ENCODE measurements around the gene SPAG16.
"Not testable (repeated sequence)": the region's sequence is repeated elsewhere in the genome, so short reads cannot be mapped to it uniquely, and the experiment has no call there.

SPAG16 gene

GRCh38 chr2:213274143-213274542 is 10.1 kb upstream of the SPAG16 start:
- no peak for DNase-seq

- DNase-seq, result no peak
Observed at GRCh38 chr2:213275265-213275664, 9.0 kb upstream of the SPAG16 start.

GRCh38 chr2:213277134-213277533 is 7.1 kb upstream of the SPAG16 start:
- DNase-seq, result not testable (repeated sequence)

GRCh38 chr2:213279116-213279620 is 5.1 kb upstream of the SPAG16 start:
- no peak for DNase-seq

- no peak for DNase-seq
Observed at GRCh38 chr2:213279971-213280370, 4.3 kb upstream of the SPAG16 start.

GRCh38 chr2:213281156-213281555 is 3.1 kb upstream of the SPAG16 start:
- DNase-seq, result no peak

- no peak for DNase-seq
Observed at GRCh38 chr2:213285404-213285803, 1.1 kb downstream of the SPAG16 start.

- no peak for DNase-seq
Observed at GRCh38 chr2:213286161-213286560, 1.9 kb downstream of the SPAG16 start.

- DNase-seq, result no peak
Observed at GRCh38 chr2:213288913-213289700, 4.8 kb downstream of the SPAG16 start.

GRCh38 chr2:213290501-213290900 is 6.2 kb downstream of the SPAG16 start:
- DNase-seq, result no peak

GRCh38 chr2:213296270-213296669 is 12.0 kb downstream of the SPAG16 start:
- DNase-seq, result no peak

GRCh38 chr2:213306316-213306942 is 22.2 kb downstream of the SPAG16 start:
- no peak for DNase-seq

GRCh38 chr2:213315168-213315876 is 31.1 kb downstream of the SPAG16 start:
- DNase-seq, result no peak

- no peak for DNase-seq
Observed at GRCh38 chr2:213316001-213316735, 31.9 kb downstream of the SPAG16 start.

- DNase-seq, result no peak
Observed at GRCh38 chr2:213317929-213318328, 33.7 kb downstream of the SPAG16 start.

GRCh38 chr2:213320604-213321003 is 36.3 kb downstream of the SPAG16 start:
- no peak for DNase-seq

- no peak for DNase-seq
Observed at GRCh38 chr2:213336253-213336770, 52.0 kb downstream of the SPAG16 start.

GRCh38 chr2:213353419-213353818 is 69.2 kb downstream of the SPAG16 start:
- DNase-seq, result no peak

- DNase-seq, result no peak
Observed at GRCh38 chr2:213376644-213377043, 92.4 kb downstream of the SPAG16 start.

GRCh38 chr2:213407027-213407426 is 122.8 kb downstream of the SPAG16 start:
- DNase-seq, result not testable (repeated sequence)

- DNase-seq, result not testable (repeated sequence)
Observed at GRCh38 chr2:213408426-213409070, 124.3 kb downstream of the SPAG16 start.

GRCh38 chr2:213410687-213411086 is 126.4 kb downstream of the SPAG16 start:
- not testable (repeated sequence) for DNase-seq
